Psoas muscle (tissue), 8 donors: ENCODE measurements around the gene PDE11A. TPM values are rescaled to one million over a fixed set of nuclear protein-coding genes. Genes with fewer than 3 reads are reported as not detected.

Experiments used
- ATAC-seq, 4 donors: fragments of 200-7000 bp; cut with Tn5 transposase; one replicate each; pipeline ENCODE4 v1.9.1; 2020; ENCODE audit warnings: moderate library complexity in 3 of 4, mild to moderate bottlenecking in 2 of 4
- DNase-seq, 2 donors: peaks; one replicate each; pipeline ENCODE4 v3.0.0-alpha.2; 2020
- H3K27ac ChIP-seq: fragments of 200-600 bp; one replicate; pipeline ENCODE4 v1.8.0; 2022
- H3K27me3 ChIP-seq, 3 donors: fragments of 200-600 bp in 1 of 3; one replicate each; pipeline versions ENCODE4 v1.6.1 to v1.8.0; 2013 to 2022; ENCODE audit warnings: low read length in 2 of 3, mild to moderate bottlenecking in 2 of 3, moderate library complexity in 1 of 3; ENCODE audit not compliant: insufficient read depth in 3 of 3
- H3K36me3 ChIP-seq, 2 donors: fragments of 200-600 bp in 1 of 2; one replicate each; pipeline versions ENCODE4 v1.6.1 to v1.8.0; 2013 to 2022; ENCODE audit warnings: low read depth in 1 of 2, mild to moderate bottlenecking in 1 of 2, moderate library complexity in 1 of 2; ENCODE audit not compliant: insufficient read depth in 1 of 2
- H3K4me1 ChIP-seq: fragments of 200-600 bp; one replicate; pipeline ENCODE4 v1.8.0; 2022
- H3K4me3 ChIP-seq: fragments of 200-600 bp; one replicate; pipeline ENCODE4 v1.8.0; 2022; ENCODE audit warnings: mild to moderate bottlenecking
- H3K9me3 ChIP-seq: fragments of 200-600 bp; one replicate; pipeline ENCODE4 v1.8.0; 2022
- CTCF ChIP-seq: fragments of 200-600 bp; IDR thresholded peaks from one replicate; pipeline ENCODE4 v1.8.0; 2022; ENCODE audit warnings: antibody characterized with exemption
- WGBS, 3 donors: extraction: QIAGEN DNeasy Blood & Tissue Kit; methylation state at CpG; one replicate each; pipeline versions ENCODE4 v1.1.6 to v1.1.7; 2013; 5-methylcytosine and 5-hydroxymethylcytosine counted together
- intact Hi-C, 2 donors: fragments of 100-400 bp; cut with DNase I; formaldehyde crosslinking; loops; one replicate each; pipeline versions ENCODE4 v1.11.0 to v1.14.2; 2022
- polyA plus RNA-seq, 3 donors: library from polyadenylated mRNA; stranded (reverse); fragments of 200-250 nt; gene quantifications; one replicate each; pipeline ENCODE4 v1.2.3, GENCODE V29; 2013
- total RNA-seq, 4 donors: library from RNA; stranded (reverse); fragmentation: NEBNext Ultra II Directional in 2 of 4; extraction: Animal tissue kit (Norgen Biotek cat#: 25700) in 2 of 4; gene quantifications; one replicate each; pipeline versions ENCODE4 v1.2.1 to v1.2.4, GENCODE V29; 2021 to 2023
- donor health status: healthy with polysubstance abuse.
- donor health status: DM: no; HTN: no; CAD: no; lungs with moderate emphysema.
- donor health status: Bipolar disorder and iron deficiency.
- donor health status: healthy.
- donor health status: DM: yes; HTN: yes; CAD: no.
- donor health status: DM: no; HTN: no; CAD: no.
- donor health status: DM: no; HTN: no; CAD: no.
- donor health status: DM: yes; HTN: yes; CAD: no.

PDE11A gene
- total and polyA plus RNA-seq, 7 donors = 0.35 to 39.7 (median 2.3) TPM

- ATAC-seq = no peak
- WGBS, 3 donors = 91 to 94% (median 92%) methylated on average over 4 of the region's 4 CpGs
These were observed 46.9 kb downstream of the PDE11A start for GRCh38 chr2:178025551-178026185.

GRCh38 chr2:178018141-178018540 lies 54.4 kb downstream of the PDE11A start:
- ATAC-seq (no peak), DNase-seq (no peak)
- no peaks in the 10 kb centered on the region for H3K36me3 ChIP-seq
- H3K4me3 ChIP-seq = no peak overlapping the region
- no peak for TF ChIP-seq CTCF
- WGBS, 3 donors = 60 to 80% (median 67%) methylated on average over 7 of the region's 7 CpGs
- peaks cover 4% of the 10 kb centered on the region for H3K9me3 ChIP-seq
- no peaks in the 10 kb centered on the region for H3K27me3 ChIP-seq
- no peaks in the 10 kb centered on the region for H3K4me1 ChIP-seq
- no peak overlapping the region for H3K27ac ChIP-seq
- intact Hi-C loops = no loop called here

More at GRCh38 chr2:178025551-178026185, 46.9 kb downstream of the PDE11A start:
- Histone ChIP-seq H3K4me1 (no peaks in the 10 kb centered on the region), H3K36me3 (no peaks in the 10 kb centered on the region), H3K27me3 (no peaks in the 10 kb centered on the region), H3K9me3 (no peaks in the 10 kb centered on the region), H3K4me3 (no peak overlapping the region), H3K27ac (no peak overlapping the region)
- no peak for DNase-seq
- intact Hi-C loops = no loop called here
- TF ChIP-seq CTCF = no peak

- intact Hi-C loops = no loop called here
- no peak for TF ChIP-seq CTCF
- H3K4me1 ChIP-seq = no peaks in the 10 kb centered on the region
- H3K4me3 ChIP-seq = no peak overlapping the region
- ATAC-seq = no peak
- no peaks in the 10 kb centered on the region for H3K36me3 ChIP-seq
- DNase-seq = no peak
- WGBS, 3 donors = 0% methylated on average over 1 of the region's 1 CpG
- H3K9me3 ChIP-seq = peaks cover 4% of the 10 kb centered on the region
- H3K27ac ChIP-seq = no peak overlapping the region
- no peaks in the 10 kb centered on the region for H3K27me3 ChIP-seq
These were observed 56.0 kb downstream of the PDE11A start for GRCh38 chr2:178016612-178017011.

- Histone ChIP-seq H3K36me3 (no peaks in the 10 kb centered on the region), H3K27me3 (no peaks in the 10 kb centered on the region), H3K27ac (no peak overlapping the region), H3K4me3 (no peak overlapping the region), H3K4me1 (no peaks in the 10 kb centered on the region), H3K9me3 (peaks cover 4% of the 10 kb centered on the region)
- 80 to 87% (median 82%) methylated on average over 2 of the region's 2 CpGs for WGBS, 3 donors
- ATAC-seq (no peak), DNase-seq (no peak)
- intact Hi-C loops = no loop called here
- TF ChIP-seq CTCF = no peak
These were observed 59.9 kb downstream of the PDE11A start for GRCh38 chr2:178012639-178013038.

GRCh38 chr2:178009813-178010212 lies 62.8 kb downstream of the PDE11A start:
- ATAC-seq = no peak
- Histone ChIP-seq H3K4me3 (no peak overlapping the region), H3K9me3 (no peaks in the 10 kb centered on the region), H3K36me3 (no peaks in the 10 kb centered on the region), H3K27ac (no peak overlapping the region), H3K4me1 (no peaks in the 10 kb centered on the region), H3K27me3 (no peaks in the 10 kb centered on the region)
- TF ChIP-seq CTCF = no peak
- 79 to 85% (median 83%) methylated on average over 1 of the region's 1 CpG for WGBS, 3 donors
- DNase-seq = no peak
- intact Hi-C loops = no loop called here
